ENCODE data around the gene FERMT1. TPM values are rescaled to one million over a fixed set of nuclear protein-coding genes. Genes with fewer than 3 reads are reported as not detected.

Gene FERMT1
- total and polyA plus RNA-seq, 2 of the 13 experiments (the other 11 are each of a cell fraction or from before 2014, with no cell fraction given): 15.8 to 29.5 TPM

GRCh38 chr20:6157345-6157744 lies 34.5 kb upstream of the FERMT1 start:
- Histone ChIP-seq H3K4me3 (replicated peaks in 1 of 3; ENCODE audit: insufficient read depth in 1 of 3, low read depth in 2 of 3, low read length in 3 of 3) (no peak overlapping the region), H3K4me1 (ENCODE audit: insufficient read depth, low read length) (no peaks in the 10 kb centered on the region), H3K4me2 (ENCODE audit: low read depth, low read length) (no peak overlapping the region), H4K20me1 (ENCODE audit: insufficient read depth, low read length) (no peaks in the 10 kb centered on the region), H3K27ac (ENCODE audit: extremely low read length, insufficient read depth, low read length) (no peak overlapping the region), H3K9ac (ENCODE audit: insufficient read depth, low read depth, low read length) (no peak overlapping the region), H3K9me3 (ENCODE audit: low read length) (peaks cover 24% of the 10 kb centered on the region), H2AFZ (ENCODE audit: low read length) (no peak overlapping the region), H3K27me3 (ENCODE audit: control insufficient read depth in 1 of 2, insufficient read depth in 2 of 2, low read length in 2 of 2) (no peaks in the 10 kb centered on the region), H3K79me2 (ENCODE audit: insufficient read depth, low read length) (no peaks in the 10 kb centered on the region), H3K36me3 (replicated peaks in 1 of 2; ENCODE audit: control insufficient read depth in 1 of 2, insufficient read depth in 2 of 2, low read length in 2 of 2) (no peaks in the 10 kb centered on the region)
- no TSS peak for BruUV-seq (replicated peaks)
- WGBS (ENCODE audit: low lambda C conversion rate): 43% methylated on average over 2 of the region's 2 CpGs
- DNase-seq (ENCODE audit: low spot score) (no peak), ATAC-seq (peak; percentile 68), FAIRE-seq (peak; percentile 58)
- POLR2A ChIA-PET: no interaction called here
- TF ChIP-seq ELF1 (CRISPR knock-in tag; IDR thresholded peaks at IDR 0.05): no peak
- no peak for TF ChIP-seq ZNF235 (CRISPR knock-in tag; IDR thresholded peaks at IDR 0.05; ENCODE audit: borderline replicate concordance)
- no peak for TF ChIP-seq ZFP36 (IDR thresholded peaks at IDR 0.05; ENCODE audit: borderline replicate concordance, low read depth, low read length, partially characterized antibody)
- TF ChIP-seq ZNF260 (CRISPR knock-in tag; IDR thresholded peaks at IDR 0.05; ENCODE audit: borderline replicate concordance, low read depth): no peak
- no peak for TF ChIP-seq SUZ12 (IDR thresholded peaks at IDR 0.05; ENCODE audit: low read depth, low read length)
- no peak for TF ChIP-seq FOXP4 (CRISPR knock-in tag; IDR thresholded peaks at IDR 0.05)
- no peak for TF ChIP-seq KLF16 (CRISPR knock-in tag; IDR thresholded peaks at IDR 0.05)
- peak; percentile 51 for TF ChIP-seq CTCF (CRISPR knock-in tag; IDR thresholded peaks at IDR 0.05)
- TF ChIP-seq RAD21 (CRISPR knock-in tag; IDR thresholded peaks at IDR 0.05): no peak
- no peak for TF ChIP-seq MAFG (CRISPR knock-in tag; IDR thresholded peaks at IDR 0.05)
- TF ChIP-seq STAG1 (CRISPR knock-in tag; IDR thresholded peaks at IDR 0.05): peak; percentile 35; the same call in 1 of the 2 replicates
- TF ChIP-seq ZNF790 (CRISPR knock-in tag; IDR thresholded peaks at IDR 0.05; ENCODE audit: borderline replicate concordance): no peak
- no peak for TF ChIP-seq ARNT (IDR thresholded peaks at IDR 0.05)
- TF ChIP-seq IRX3 (CRISPR knock-in tag; IDR thresholded peaks at IDR 0.05; ENCODE audit: borderline replicate concordance, low read depth): no peak
- TF ChIP-seq HMG20A (CRISPR knock-in tag; IDR thresholded peaks at IDR 0.05; ENCODE audit: borderline replicate concordance): no peak
- TF ChIP-seq NCOA2 (CRISPR knock-in tag; IDR thresholded peaks at IDR 0.05): no peak
- CTCF ChIA-PET (ENCODE audit: low intra/inter-chr PET ratio, low total read pairs): no interaction called here
- intact Hi-C loops (cut with micrococcal nuclease; ENCODE audit: unreplicated experiment): no loop called here
- in situ Hi-C loops (cut with HindIII; ENCODE audit: extremely low pct_ligation_motif_present, low pct_unique_long_range_greater_than_20kb): no loop called here
